SK-N-SH (cell line): Measurements from ENCODE around the gene ADPGK. TPM values are rescaled to one million over a fixed set of nuclear protein-coding genes. Genes with fewer than 3 reads are reported as not detected.

Experiments used
- CTCF ChIA-PET: fragments of 300-600, 350-600 bp; formaldehyde crosslinking; extraction: SDS; loops from one replicate; lab custom pipeline; 2021; lab: Yijun Ruan, JAX
- POLR2A ChIA-PET: fragments of 350-600 bp; sonication (Branson Sonifier 250); formaldehyde crosslinking; extraction: SDS; loops from one replicate; lab custom pipeline; 2020; ENCODE audit warnings: antibody characterized with exemption, inconsistent platforms; lab: Yijun Ruan, JAX
- DNase-seq: peaks from one replicate; pipeline ENCODE4 v3.0.0; 2012
- H2AFZ ChIP-seq: fragments of 200-600 bp; sonication (generic); 2 replicates; pipeline ENCODE4 v1.8.1; 2016; ENCODE audit warnings: antibody characterized with exemption, mild to moderate bottlenecking, low read depth
- H3F3A ChIP-seq: fragments of 200-600 bp; sonication (generic); replicated peaks from 2 replicates; pipeline ENCODE3; 2016; ENCODE audit warnings: antibody characterized with exemption, mild to moderate bottlenecking; ENCODE audit not compliant: insufficient read depth
- H3K27ac ChIP-seq, 2 experiments: fragments of 200-500 bp in 1 of 2; fragments of 200-600 bp in 1 of 2; sonication (Bioruptor generic) in 1 of 2; sonication (generic), shearing (Covaris generic) in 1 of 2; 2 replicates each; pipeline versions ENCODE4 v1.5.1 to v1.6.1; 2014 to 2016; ENCODE audit warnings: low read depth in 2 of 2, inconsistent platforms in 1 of 2, low read length in 1 of 2, mild to moderate bottlenecking in 1 of 2, mixed read lengths in 1 of 2
- H3K27me3 ChIP-seq: fragments of 200-600 bp; sonication (generic), shearing (Covaris generic); 2 replicates; pipeline ENCODE4 v1.6.1; 2016; ENCODE audit warnings: mixed run types; ENCODE audit not compliant: insufficient read depth
- H3K36me3 ChIP-seq, 2 experiments: fragments of 200-500 bp in 1 of 2; fragments of 200-600 bp in 1 of 2; sonication (Bioruptor generic) in 1 of 2; sonication (generic) in 1 of 2; replicated peaks in 1 of 2; 2 replicates each; pipeline versions ENCODE3 to v1.5.1; 2014 to 2016; ENCODE audit warnings: low read length in 1 of 2, mild to moderate bottlenecking in 1 of 2; ENCODE audit not compliant: insufficient read depth in 2 of 2, control insufficient read depth in 1 of 2
- H3K4me1 ChIP-seq, 2 experiments: fragments of 200-500 bp in 1 of 2; fragments of 200-600 bp in 1 of 2; sonication (Bioruptor generic) in 1 of 2; sonication (generic), shearing (Covaris generic) in 1 of 2; 2 replicates each; pipeline versions ENCODE4 v1.5.1 to v1.6.1; 2014 to 2016; ENCODE audit warnings: low read depth in 1 of 2, low read length in 1 of 2, mixed run types in 1 of 2; ENCODE audit not compliant: insufficient read depth in 2 of 2, control insufficient read depth in 1 of 2
- H3K4me2 ChIP-seq: fragments of 200-600 bp; sonication (generic), shearing (Covaris generic); 2 replicates; pipeline ENCODE4 v1.6.1; 2017; ENCODE audit warnings: mixed run types
- H3K4me3 ChIP-seq, 2 experiments: fragments of 200-500 bp in 1 of 2; fragments of 200-600 bp in 1 of 2; sonication (Bioruptor generic) in 1 of 2; sonication (generic), shearing (Covaris generic) in 1 of 2; 2 replicates each; pipeline versions ENCODE4 v1.5.1 to v1.8.1; 2014 to 2016; ENCODE audit warnings: low read depth in 2 of 2, inconsistent platforms in 1 of 2, low read length in 1 of 2, mild to moderate bottlenecking in 1 of 2, mixed read lengths in 1 of 2, moderate library complexity in 1 of 2
- H3K79me2 ChIP-seq: fragments of 200-600 bp; sonication (generic); 2 replicates; pipeline ENCODE4 v1.8.1; 2017; ENCODE audit warnings: mild to moderate bottlenecking; ENCODE audit not compliant: insufficient read depth
- H3K9ac ChIP-seq: fragments of 200-600 bp; sonication (generic); 2 replicates; pipeline ENCODE4 v1.6.1; 2017; ENCODE audit warnings: mixed run types
- H3K9me2 ChIP-seq: fragments of 200-600 bp; sonication (generic); 2 replicates; pipeline ENCODE4 v1.6.1; 2017; ENCODE audit warnings: mixed run types
- H3K9me3 ChIP-seq: fragments of 200-600 bp; sonication (generic); 2 replicates; pipeline ENCODE4 v1.6.1; 2017; ENCODE audit warnings: mixed run types, mild to moderate bottlenecking, moderate library complexity
- H4K20me1 ChIP-seq: fragments of 200-600 bp; sonication (generic); 2 replicates; pipeline ENCODE4 v1.6.1; 2017; ENCODE audit warnings: mild to moderate bottlenecking, mixed run types; ENCODE audit not compliant: insufficient read depth
- CHD2 ChIP-seq: fragments of 150-350 bp; IDR thresholded peaks from 2 replicates; pipeline ENCODE4 v1.6.1; 2018; ENCODE audit warnings: low read length; ENCODE audit not compliant: partially characterized antibody
- EP300 ChIP-seq, 2 experiments: IDR thresholded peaks; 2 replicates each; pipeline versions ENCODE4 v1.4.0 to v1.6.1; 2012; ENCODE audit warnings: borderline replicate concordance in 1 of 2, low read depth in 1 of 2, low read length in 1 of 2
- GABPA ChIP-seq: IDR thresholded peaks from 2 replicates; pipeline ENCODE4 v1.4.0; 2012; ENCODE audit warnings: low read depth, mild to moderate bottlenecking
- RAD21 ChIP-seq: IDR thresholded peaks from 2 replicates; pipeline ENCODE4 v1.6.1; 2012; ENCODE audit warnings: mild to moderate bottlenecking, low read length
- RFX5 ChIP-seq: IDR thresholded peaks from 2 replicates; pipeline ENCODE4 v1.6.1; 2012; ENCODE audit warnings: mild to moderate bottlenecking, improper control_type of control experiment, low read length
- SIN3A ChIP-seq: IDR thresholded peaks from 2 replicates; pipeline ENCODE4 v1.6.1; 2012; ENCODE audit warnings: low read depth, mild to moderate bottlenecking, low read length, moderate library complexity, borderline replicate concordance
- TAF1 ChIP-seq: IDR thresholded peaks from 2 replicates; pipeline ENCODE4 v1.6.1; 2012; ENCODE audit warnings: low read depth, mild to moderate bottlenecking, low read length, moderate library complexity, borderline replicate concordance
- TCF12 ChIP-seq: IDR thresholded peaks from 2 replicates; pipeline ENCODE4 v1.4.0; 2012
- TEAD4 ChIP-seq: IDR thresholded peaks from 2 replicates; pipeline ENCODE4 v1.4.0; 2012; ENCODE audit warnings: mild to moderate bottlenecking, borderline replicate concordance; ENCODE audit not compliant: insufficient read depth
- ZBTB33 ChIP-seq: IDR thresholded peaks from 2 replicates; pipeline ENCODE4 v1.4.0; 2012; ENCODE audit warnings: low read depth, borderline replicate concordance
- WGBS: methylation state at CpG from one replicate; pipeline ENCODE4 v1.1.6; 2017; ENCODE audit warnings: low lambda C conversion rate; 5-methylcytosine and 5-hydroxymethylcytosine counted together
- polyA plus RNA-seq, 3 experiments: library from polyadenylated mRNA; depleted of rRNA; stranded (reverse); fragments of >200 nt; gene quantifications; 2 replicates each; pipeline ENCODE4 v1.2.3, GENCODE V29; 2012
- TF ChIP-seq, protein P1 (sequence below): fragments of 150-350 bp; IDR thresholded peaks from 2 replicates; pipeline ENCODE4 v1.6.1; 2016; ENCODE audit warnings: mild to moderate bottlenecking, low read depth, low read length
- TF ChIP-seq, protein P2 (sequence below): fragments of 200-600 bp; sonication (generic); IDR thresholded peaks from 2 replicates; pipeline ENCODE4 v1.6.1; 2017; ENCODE audit warnings: antibody characterized with exemption, mild to moderate bottlenecking, moderate library complexity

The ADPGK gene
- polyA plus RNA-seq, 1 of the 3 experiments (the other 2 are of a cell fraction), result 57.3 TPM

DNA sequence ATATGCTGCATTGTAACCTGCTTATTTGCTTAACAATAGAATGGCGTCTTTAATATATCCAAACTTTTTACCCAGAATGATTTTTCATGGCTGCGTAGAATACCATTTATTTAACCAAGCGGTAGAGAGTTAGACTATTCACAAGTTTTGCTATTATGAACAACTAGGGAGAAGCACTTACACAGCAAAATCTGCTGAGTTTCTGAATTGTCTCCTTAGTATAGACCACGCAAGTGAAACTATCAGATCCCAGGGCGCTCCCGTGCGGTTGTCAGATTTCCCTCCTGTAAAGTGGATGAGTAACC is 12.6 kb upstream of the ADPGK start:
- H3K9me2 ChIP-seq, result no peaks in the 10 kb centered on the region
- H3K27me3 ChIP-seq, result peaks cover 4% of the 10 kb centered on the region; the same call in 1 of the 2 replicates
- H3K79me2 ChIP-seq, result no peaks in the 10 kb centered on the region
- POLR2A ChIA-PET, result no interaction called here
- peaks cover 0 to 6% of the 10 kb centered on the region in 2 experiments; a peak in 1 of 4 replicates for H3K4me1 ChIP-seq
- TF ChIP-seq EP300 (IDR thresholded peaks at IDR 0.05; ENCODE audit: borderline replicate concordance in 1 of 2, low read depth in 1 of 2, low read length in 1 of 2) (no peak), RFX5 (no peak), SIN3A (no peak), TEAD4 (no peak), GABPA (no peak), TCF12 (no peak), TAF1 (no peak), ZBTB33 (no peak), RAD21 (no peak), CHD2 (no peak)
- TF ChIP-seq, protein P1, sequence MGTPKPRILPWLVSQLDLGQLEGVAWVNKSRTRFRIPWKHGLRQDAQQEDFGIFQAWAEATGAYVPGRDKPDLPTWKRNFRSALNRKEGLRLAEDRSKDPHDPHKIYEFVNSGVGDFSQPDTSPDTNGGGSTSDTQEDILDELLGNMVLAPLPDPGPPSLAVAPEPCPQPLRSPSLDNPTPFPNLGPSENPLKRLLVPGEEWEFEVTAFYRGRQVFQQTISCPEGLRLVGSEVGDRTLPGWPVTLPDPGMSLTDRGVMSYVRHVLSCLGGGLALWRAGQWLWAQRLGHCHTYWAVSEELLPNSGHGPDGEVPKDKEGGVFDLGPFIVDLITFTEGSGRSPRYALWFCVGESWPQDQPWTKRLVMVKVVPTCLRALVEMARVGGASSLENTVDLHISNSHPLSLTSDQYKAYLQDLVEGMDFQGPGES, result no peak
- TF ChIP-seq, protein P2, sequence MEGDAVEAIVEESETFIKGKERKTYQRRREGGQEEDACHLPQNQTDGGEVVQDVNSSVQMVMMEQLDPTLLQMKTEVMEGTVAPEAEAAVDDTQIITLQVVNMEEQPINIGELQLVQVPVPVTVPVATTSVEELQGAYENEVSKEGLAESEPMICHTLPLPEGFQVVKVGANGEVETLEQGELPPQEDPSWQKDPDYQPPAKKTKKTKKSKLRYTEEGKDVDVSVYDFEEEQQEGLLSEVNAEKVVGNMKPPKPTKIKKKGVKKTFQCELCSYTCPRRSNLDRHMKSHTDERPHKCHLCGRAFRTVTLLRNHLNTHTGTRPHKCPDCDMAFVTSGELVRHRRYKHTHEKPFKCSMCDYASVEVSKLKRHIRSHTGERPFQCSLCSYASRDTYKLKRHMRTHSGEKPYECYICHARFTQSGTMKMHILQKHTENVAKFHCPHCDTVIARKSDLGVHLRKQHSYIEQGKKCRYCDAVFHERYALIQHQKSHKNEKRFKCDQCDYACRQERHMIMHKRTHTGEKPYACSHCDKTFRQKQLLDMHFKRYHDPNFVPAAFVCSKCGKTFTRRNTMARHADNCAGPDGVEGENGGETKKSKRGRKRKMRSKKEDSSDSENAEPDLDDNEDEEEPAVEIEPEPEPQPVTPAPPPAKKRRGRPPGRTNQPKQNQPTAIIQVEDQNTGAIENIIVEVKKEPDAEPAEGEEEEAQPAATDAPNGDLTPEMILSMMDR, result no peak
- DNase-seq, result no peak
- no peaks in the 10 kb centered on the region for H3K9me3 ChIP-seq
- H3K9ac ChIP-seq, result no peak overlapping the region
- peak overlapping the region; percentile 72; the same call in 1 of the 2 replicates for H3K4me2 ChIP-seq
- H2AFZ ChIP-seq, result peak overlapping the region; percentile 88; the same call in 1 of the 2 replicates
- CTCF ChIA-PET, result interaction anchor here (0.7 to 4.4 kb wide), 10 partner anchors 10 to 477 kb away, joined by 3 to 21 read pairs (median 4); no protein-coding TSS in a partner anchor
- no peak overlapping the region for H3K27ac ChIP-seq
- no peaks in the 10 kb centered on the region for H4K20me1 ChIP-seq
- 91% methylated on average over 7 of the region's 7 CpGs for WGBS
- H3K36me3 ChIP-seq, result no peaks in the 10 kb centered on the region
- H3F3A ChIP-seq, result no peaks in the 10 kb centered on the region
- peak overlapping the region in 1 of 2 experiments; percentile 70; a peak in 1 of 4 replicates for H3K4me3 ChIP-seq
